Activated CD8-positive, alpha-beta memory T cell treated with anti-CD3 and anti-CD28 coated beads, Interleukin-2, amount 50 U/mL, for 1 hour (primary cell): Measurements from ENCODE around the gene SLC2A9.

Source experiments
- DNase-seq: peaks from one replicate; pipeline ENCODE4 v3.0.0-alpha.2; 2020; ENCODE audit errors: extremely low read depth

The SLC2A9 gene

GRCh38 chr4:10045481-10045880 lies 24.2 kb upstream of the SLC2A9 start:
- DNase-seq, result no peak

GRCh38 chr4:10041036-10041435 lies 19.7 kb upstream of the SLC2A9 start:
- DNase-seq, result no peak

- DNase-seq, result no peak
Observed at GRCh38 chr4:10040049-10040892, 19.0 kb upstream of the SLC2A9 start.

- no peak for DNase-seq
Observed at GRCh38 chr4:10036807-10037342, 15.6 kb upstream of the SLC2A9 start.

- DNase-seq, result no peak
Observed at GRCh38 chr4:10035130-10035529, 13.8 kb upstream of the SLC2A9 start.

GRCh38 chr4:10034612-10035104 lies 13.4 kb upstream of the SLC2A9 start:
- DNase-seq, result no peak

GRCh38 chr4:10034136-10034535 lies 12.8 kb upstream of the SLC2A9 start:
- DNase-seq, result no peak

GRCh38 chr4:10033191-10033881 lies 12.0 kb upstream of the SLC2A9 start:
- DNase-seq, result no peak

- DNase-seq, result no peak
Observed at GRCh38 chr4:10032625-10033024, 11.3 kb upstream of the SLC2A9 start.

GRCh38 chr4:10031668-10032590 lies 10.6 kb upstream of the SLC2A9 start:
- DNase-seq, result no peak

- DNase-seq, result no peak
Observed at GRCh38 chr4:10030972-10031667, 9.8 kb upstream of the SLC2A9 start.

- no peak for DNase-seq
Observed at GRCh38 chr4:10029403-10029802, 8.1 kb upstream of the SLC2A9 start.

GRCh38 chr4:10028910-10029309 lies 7.6 kb upstream of the SLC2A9 start:
- DNase-seq, result no peak

GRCh38 chr4:10026485-10026884 lies 5.2 kb upstream of the SLC2A9 start:
- DNase-seq, result no peak

- DNase-seq, result no peak
Observed at GRCh38 chr4:10025230-10025806, 4.0 kb upstream of the SLC2A9 start.

GRCh38 chr4:10024303-10024702 lies 3.0 kb upstream of the SLC2A9 start:
- DNase-seq, result no peak

- no peak for DNase-seq
Observed at GRCh38 chr4:10023806-10024205, 2.5 kb upstream of the SLC2A9 start.

- no peak for DNase-seq
Observed at GRCh38 chr4:10023050-10023419, 1.7 kb upstream of the SLC2A9 start.

GRCh38 chr4:10022346-10023049 lies 1.2 kb upstream of the SLC2A9 start:
- no peak for DNase-seq

- no peak for DNase-seq
Observed at GRCh38 chr4:10021653-10022023, 341 bp upstream of the SLC2A9 start.
